Mucosa of descending colon (tissue), 3 donors: ENCODE measurements around the gene ZMYM3. TPM values are rescaled to one million over a fixed set of nuclear protein-coding genes. Genes with fewer than 3 reads are reported as not detected.

Source experiments
- ATAC-seq: fragments of 200-7000 bp; cut with Tn5 transposase; one replicate; pipeline ENCODE4 v1.9.1; 2020; ENCODE audit warnings: mild to moderate bottlenecking, moderate library complexity
- DNase-seq, 3 donors: peaks; one replicate each; pipeline ENCODE4 v3.0.0-alpha.2; 2020
- H3K36me3 ChIP-seq: fragments of 200-600 bp; one replicate; pipeline ENCODE4 v1.8.0; 2021; ENCODE audit warnings: low read depth, mild to moderate bottlenecking
- H3K4me1 ChIP-seq: fragments of 200-600 bp; one replicate; pipeline ENCODE4 v1.8.0; 2021; ENCODE audit warnings: low read depth, mild to moderate bottlenecking
- H3K4me3 ChIP-seq: fragments of 200-600 bp; one replicate; pipeline ENCODE4 v1.8.0; 2021; ENCODE audit warnings: mild to moderate bottlenecking
- H3K9me3 ChIP-seq: fragments of 200-600 bp; one replicate; pipeline ENCODE4 v1.8.0; 2021; ENCODE audit warnings: mild to moderate bottlenecking
- CTCF ChIP-seq: fragments of 200-600 bp; IDR thresholded peaks from one replicate; pipeline ENCODE4 v1.8.0; 2022; ENCODE audit warnings: antibody characterized with exemption, mild to moderate bottlenecking
- intact Hi-C, 2 donors: fragments of 100-400 bp; cut with DNase I in 1 of 2; cut with micrococcal nuclease in 1 of 2; formaldehyde crosslinking; loops; one replicate each; pipeline versions ENCODE4 v1.11.0 to v1.11.1; 2022; cut with DNase I, micrococcal nuclease
- total RNA-seq, 3 donors: library from RNA; stranded (reverse); fragmentation: NEBNext Ultra II Directional in 2 of 3; extraction: Animal tissue kit (Norgen Biotek cat#: 25700) in 2 of 3; gene quantifications; one replicate each; pipeline versions ENCODE4 v1.2.1 to v1.2.4, GENCODE V29; 2021 to 2023
- donor health status: DM: no; HTN: no; CAD: no; lungs with moderate emphysema.
- donor health status: DM: no; HTN: no; CAD: no.
- donor health status: DM: no; HTN: yes; CAD: no.

The ZMYM3 gene
- total RNA-seq, 3 donors from 2014 or later: 13.7 to 24.9 (median 16.4) TPM

GRCh38 chrX:71244359-71245128 lies 9.4 kb downstream of the ZMYM3 start:
- DNase-seq (no peak), ATAC-seq (no peak)
- H3K4me1 ChIP-seq: no peaks in the 10 kb centered on the region
- no peaks in the 10 kb centered on the region for H3K36me3 ChIP-seq
- H3K9me3 ChIP-seq: no peaks in the 10 kb centered on the region
- no peak overlapping the region for H3K4me3 ChIP-seq
- intact Hi-C loops: no loop called here
- no peak for TF ChIP-seq CTCF

- intact Hi-C loops: no loop called here
- ATAC-seq (no peak), DNase-seq (no peak)
- Histone ChIP-seq H3K4me1 (no peaks in the 10 kb centered on the region), H3K9me3 (no peaks in the 10 kb centered on the region), H3K4me3 (no peak overlapping the region), H3K36me3 (no peaks in the 10 kb centered on the region)
- TF ChIP-seq CTCF: no peak
These were observed 12.6 kb downstream of the ZMYM3 start for GRCh38 chrX:71241301-71241700.

- Histone ChIP-seq H3K9me3 (no peaks in the 10 kb centered on the region), H3K4me1 (no peaks in the 10 kb centered on the region), H3K36me3 (no peaks in the 10 kb centered on the region), H3K4me3 (no peak overlapping the region)
- ATAC-seq (no peak), DNase-seq (no peak)
- no peak for TF ChIP-seq CTCF
- intact Hi-C loops: no loop called here
These were observed 14.2 kb downstream of the ZMYM3 start for GRCh38 chrX:71239781-71240180.

GRCh38 chrX:71236836-71237235 lies 17.1 kb downstream of the ZMYM3 start:
- no peak overlapping the region for H3K4me3 ChIP-seq
- intact Hi-C loops: no loop called here
- no peaks in the 10 kb centered on the region for H3K9me3 ChIP-seq
- no peak for ATAC-seq
- no peak for DNase-seq
- no peaks in the 10 kb centered on the region for H3K36me3 ChIP-seq
- no peaks in the 10 kb centered on the region for H3K4me1 ChIP-seq
- TF ChIP-seq CTCF: no peak

- H3K9me3 ChIP-seq: no peaks in the 10 kb centered on the region
- H3K4me3 ChIP-seq: no peak overlapping the region
- no peaks in the 10 kb centered on the region for H3K36me3 ChIP-seq
- intact Hi-C loops: no loop called here
- ATAC-seq (no peak), DNase-seq (no peak)
- TF ChIP-seq CTCF: no peak
- H3K4me1 ChIP-seq: no peaks in the 10 kb centered on the region
These were observed 18.5 kb downstream of the ZMYM3 start for GRCh38 chrX:71235482-71235881.
